Measurements from ENCODE around the gene MYEF2. TPM values are rescaled to one million over a fixed set of nuclear protein-coding genes. Genes with fewer than 3 reads are reported as not detected.

Gene MYEF2
- total and polyA plus RNA-seq, 2 experiments from 2014 or later = 62.0 to 79.7 TPM

GRCh38 chr15:48109856-48110531, 68.1 kb downstream of the MYEF2 start:
- Mint-ChIP-seq H3K27ac (no peak overlapping the region), H3K36me3 (ENCODE audit: low read depth) (no peaks in the 10 kb centered on the region), H3K27me3 (ENCODE audit: insufficient read depth, low read depth, poor library complexity) (peaks cover 2% of the 10 kb centered on the region), H3K4me1 (peaks cover 9% of the 10 kb centered on the region; the same call in 2 of the 3 replicates), H3K4me3 (no peak overlapping the region), H3K9me3 (no peaks in the 10 kb centered on the region)
- no peaks in the 10 kb centered on the region for H3K36me3 ChIP-seq (ENCODE audit: insufficient read depth)
- H3K27ac ChIP-seq (ENCODE audit: low read depth) = no peak overlapping the region
- DNase-seq (ENCODE audit: low spot score) = peak; percentile 73
- ATAC-seq = peak; percentile 77
- no peaks in the 10 kb centered on the region for H4K20me1 ChIP-seq (replicated peaks; ENCODE audit: insufficient read depth)
- no peaks in the 10 kb centered on the region for H3K79me2 ChIP-seq (replicated peaks; ENCODE audit: insufficient read depth)
- H2AFZ ChIP-seq = 0 out of 2 replicates have a peak overlapping the region, but pooled peaks have one; percentile 38
- H3K4me3 ChIP-seq = no peak overlapping the region
- H3K4me1 ChIP-seq (ENCODE audit: insufficient read depth) = no peaks in the 10 kb centered on the region
- no peaks in the 10 kb centered on the region for H3K9me2 ChIP-seq (ENCODE audit: insufficient read depth)
- H3K27me3 ChIP-seq (ENCODE audit: insufficient read depth) = no peaks in the 10 kb centered on the region
- no peak overlapping the region for H3K4me2 ChIP-seq
- no peaks in the 10 kb centered on the region for H3F3A ChIP-seq (replicated peaks; ENCODE audit: low read depth)
- TF ChIP-seq CTCF (conservative IDR thresholded peaks at IDR 0.05; ENCODE audit: low read depth in 2 of 2) (peak; percentile 46 to 51), ZNF331 (CRISPR knock-in tag; IDR thresholded peaks at IDR 0.05; ENCODE audit: low read depth) (no peak)

GRCh38 chr15:48109212-48109611, 68.9 kb downstream of the MYEF2 start:
- H3K27ac ChIP-seq (ENCODE audit: low read depth) = no peak overlapping the region
- H3K36me3 Mint-ChIP-seq (ENCODE audit: low read depth) = no peaks in the 10 kb centered on the region
- H3K9me2 ChIP-seq (ENCODE audit: insufficient read depth) = no peaks in the 10 kb centered on the region
- H3K9me3 Mint-ChIP-seq = no peaks in the 10 kb centered on the region
- H3K4me1 Mint-ChIP-seq = peaks cover 9% of the 10 kb centered on the region; the same call in 2 of the 3 replicates
- peak overlapping the region; percentile 52; the same call in 1 of the 2 replicates for H2AFZ ChIP-seq
- H3K4me2 ChIP-seq = no peak overlapping the region
- H3F3A ChIP-seq (replicated peaks; ENCODE audit: low read depth) = no peaks in the 10 kb centered on the region
- H3K4me1 ChIP-seq (ENCODE audit: insufficient read depth) = no peaks in the 10 kb centered on the region
- H3K27me3 Mint-ChIP-seq (ENCODE audit: insufficient read depth, low read depth, poor library complexity) = peaks cover 2% of the 10 kb centered on the region
- no peak overlapping the region for H3K4me3 Mint-ChIP-seq
- DNase-seq (ENCODE audit: low spot score) (no peak), ATAC-seq (no peak)
- H3K79me2 ChIP-seq (replicated peaks; ENCODE audit: insufficient read depth) = no peaks in the 10 kb centered on the region
- H3K36me3 ChIP-seq (ENCODE audit: insufficient read depth) = no peaks in the 10 kb centered on the region
- H3K27ac Mint-ChIP-seq = no peak overlapping the region
- H3K27me3 ChIP-seq (ENCODE audit: insufficient read depth) = no peaks in the 10 kb centered on the region
- no peaks in the 10 kb centered on the region for H4K20me1 ChIP-seq (replicated peaks; ENCODE audit: insufficient read depth)
- H3K4me3 ChIP-seq = no peak overlapping the region
- no peak for TF ChIP-seq STAT1 (IDR thresholded peaks at IDR 0.05; ENCODE audit: unreplicated experiment)
- no peak for TF ChIP-seq CTCF (conservative IDR thresholded peaks at IDR 0.05; ENCODE audit: low read depth in 2 of 2)
- no peak for TF ChIP-seq EZH2phosphoT487 (IDR thresholded peaks at IDR 0.05; ENCODE audit: unreplicated experiment)
- no peak for TF ChIP-seq JUNB (IDR thresholded peaks at IDR 0.05; ENCODE audit: unreplicated experiment)
- TF ChIP-seq ETS1 (IDR thresholded peaks at IDR 0.05) = no peak
- TF ChIP-seq ZNF114 (CRISPR knock-in tag; IDR thresholded peaks at IDR 0.05) = no peak
- TF ChIP-seq EZH2 (IDR thresholded peaks at IDR 0.05; ENCODE audit: low read depth, unreplicated experiment) = no peak
- no peak for TF ChIP-seq ZNF462 (CRISPR knock-in tag; IDR thresholded peaks at IDR 0.05)
- no peak for TF ChIP-seq ZNF331 (CRISPR knock-in tag; IDR thresholded peaks at IDR 0.05; ENCODE audit: low read depth)

Data from GM23338 (cell line).